Activated naive CD4-positive, alpha-beta T cell treated with anti-CD3 and anti-CD28 coated beads, Interleukin-2, amount 50 U/mL, for 16 hours (primary cell): ENCODE results near the gene DOCK9.
"Not testable (repeated sequence)": the region's sequence is repeated elsewhere in the genome, so short reads cannot be mapped to it uniquely, and the experiment has no call there.

ENCODE experiments used
- DNase-seq: peaks from one replicate; pipeline ENCODE4 v3.0.0-alpha.2; 2020

DOCK9 gene

GRCh38 chr13:98913741-98914140, 64.1 kb downstream of the DOCK9 start:
- DNase-seq = no peak

- no peak for DNase-seq
These were observed 65.0 kb downstream of the DOCK9 start for GRCh38 chr13:98912846-98913245.

- DNase-seq = no peak
These were observed 67.3 kb downstream of the DOCK9 start for GRCh38 chr13:98910501-98910951.

GRCh38 chr13:98909016-98909415, 68.8 kb downstream of the DOCK9 start:
- peak; percentile 35 for DNase-seq

- no peak for DNase-seq
These were observed 70.9 kb downstream of the DOCK9 start for GRCh38 chr13:98906746-98907502.

GRCh38 chr13:98905199-98905598, 72.7 kb downstream of the DOCK9 start:
- no peak for DNase-seq

- DNase-seq = no peak
These were observed 77.4 kb downstream of the DOCK9 start for GRCh38 chr13:98900442-98900841.

GRCh38 chr13:98897706-98898105, 80.2 kb downstream of the DOCK9 start:
- DNase-seq = no peak

- no peak for DNase-seq
These were observed 81.1 kb downstream of the DOCK9 start for GRCh38 chr13:98896868-98897144.

- no peak for DNase-seq
These were observed 81.6 kb downstream of the DOCK9 start for GRCh38 chr13:98896083-98896867.

GRCh38 chr13:98894814-98895213, 83.0 kb downstream of the DOCK9 start:
- not testable (repeated sequence) for DNase-seq

- DNase-seq = no peak
These were observed 84.5 kb downstream of the DOCK9 start for GRCh38 chr13:98893371-98893770.

GRCh38 chr13:98892821-98893220, 85.0 kb downstream of the DOCK9 start:
- no peak for DNase-seq

- no peak for DNase-seq
These were observed 85.8 kb downstream of the DOCK9 start for GRCh38 chr13:98892077-98892476.

GRCh38 chr13:98890925-98891324, 86.9 kb downstream of the DOCK9 start:
- DNase-seq = no peak

- DNase-seq = peak; percentile 53
These were observed 87.7 kb downstream of the DOCK9 start for GRCh38 chr13:98890186-98890585.

- DNase-seq = no peak
These were observed 88.3 kb downstream of the DOCK9 start for GRCh38 chr13:98889419-98890085.

- DNase-seq = no peak
These were observed 89.0 kb downstream of the DOCK9 start for GRCh38 chr13:98888890-98889279.

- no peak for DNase-seq
These were observed 89.5 kb downstream of the DOCK9 start for GRCh38 chr13:98888222-98888889.

- no peak for DNase-seq
These were observed 91.2 kb downstream of the DOCK9 start for GRCh38 chr13:98886587-98887230.

GRCh38 chr13:98885600-98885999, 92.3 kb downstream of the DOCK9 start:
- DNase-seq = no peak

GRCh38 chr13:98883998-98884397, 93.9 kb downstream of the DOCK9 start:
- DNase-seq = no peak

- DNase-seq = no peak
These were observed 96.5 kb downstream of the DOCK9 start for GRCh38 chr13:98881390-98881789.
